ENCODE data around the gene SEPTIN5. TPM values are rescaled to one million over a fixed set of nuclear protein-coding genes. Genes with fewer than 3 reads are reported as not detected.

The SEPTIN5 gene
- total RNA-seq, 1 experiment from 2014 or later, result 36.0 TPM

GRCh38 chr22:19757140-19757984, 43.1 kb downstream of the SEPTIN5 start:
- Histone ChIP-seq H3K4me3 (ENCODE audit: insufficient read depth, low read depth, low read length) (peak overlapping the region; percentile 28), H3K27me3 (ENCODE audit: control insufficient read depth, insufficient read depth, low read length) (peaks cover 92% of the 10 kb centered on the region), H3K36me3 (replicated peaks; ENCODE audit: control insufficient read depth, insufficient read depth, low read length) (no peaks in the 10 kb centered on the region)
- DNase-seq, result peak; percentile 90

DNA sequence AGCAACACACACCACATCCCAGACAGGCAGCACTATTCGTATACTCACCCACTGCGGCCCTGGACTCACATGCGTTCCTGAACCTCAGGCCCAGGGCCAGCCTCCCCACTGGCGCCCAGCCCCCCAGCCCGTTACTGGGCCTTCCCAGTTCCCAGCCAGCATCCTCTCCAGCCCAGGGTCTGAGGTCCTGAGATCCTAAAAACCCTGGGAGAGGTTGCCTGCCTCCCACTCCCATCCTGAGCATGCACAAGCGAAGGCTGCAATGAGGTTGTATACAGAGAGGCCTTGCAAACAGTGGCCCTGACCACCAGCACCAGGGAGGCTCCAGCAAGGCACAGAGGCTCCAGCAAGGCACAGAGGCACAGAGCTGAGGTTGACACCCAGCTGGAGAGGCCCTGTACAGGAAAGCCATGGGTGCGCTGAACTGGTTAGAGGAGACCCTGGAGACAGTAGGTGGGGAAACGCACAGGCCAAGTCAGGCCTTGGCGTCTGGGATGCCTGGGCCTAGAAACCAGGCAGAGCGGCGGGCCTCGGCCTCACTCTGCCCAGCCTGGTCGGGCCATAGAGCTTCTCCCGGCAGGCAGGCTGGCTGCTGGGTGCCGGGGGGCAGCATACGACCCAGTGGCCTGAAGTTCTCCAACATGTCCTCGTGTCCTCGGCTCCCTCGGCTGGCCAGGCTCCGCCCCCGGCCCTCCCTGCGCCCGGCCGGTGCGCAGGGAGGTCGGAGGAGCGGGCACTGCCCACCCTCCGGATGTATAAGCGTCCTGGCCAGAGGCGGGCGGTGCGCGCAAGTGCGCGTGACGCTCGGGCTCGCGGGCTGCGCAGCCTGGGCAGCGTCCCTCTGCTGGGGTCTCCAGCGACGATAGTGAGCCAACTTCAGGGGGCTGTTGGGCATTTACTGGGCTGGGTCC, 43.9 kb downstream of the SEPTIN5 start:
- H3K27me3 ChIP-seq (ENCODE audit: control insufficient read depth, insufficient read depth, low read length), result peaks cover 96% of the 10 kb centered on the region
- DNase-seq, result peak; percentile 83
- H3K36me3 ChIP-seq (replicated peaks; ENCODE audit: control insufficient read depth, insufficient read depth, low read length), result no peaks in the 10 kb centered on the region
- no peak overlapping the region for H3K4me3 ChIP-seq (ENCODE audit: insufficient read depth, low read depth, low read length)

DNA sequence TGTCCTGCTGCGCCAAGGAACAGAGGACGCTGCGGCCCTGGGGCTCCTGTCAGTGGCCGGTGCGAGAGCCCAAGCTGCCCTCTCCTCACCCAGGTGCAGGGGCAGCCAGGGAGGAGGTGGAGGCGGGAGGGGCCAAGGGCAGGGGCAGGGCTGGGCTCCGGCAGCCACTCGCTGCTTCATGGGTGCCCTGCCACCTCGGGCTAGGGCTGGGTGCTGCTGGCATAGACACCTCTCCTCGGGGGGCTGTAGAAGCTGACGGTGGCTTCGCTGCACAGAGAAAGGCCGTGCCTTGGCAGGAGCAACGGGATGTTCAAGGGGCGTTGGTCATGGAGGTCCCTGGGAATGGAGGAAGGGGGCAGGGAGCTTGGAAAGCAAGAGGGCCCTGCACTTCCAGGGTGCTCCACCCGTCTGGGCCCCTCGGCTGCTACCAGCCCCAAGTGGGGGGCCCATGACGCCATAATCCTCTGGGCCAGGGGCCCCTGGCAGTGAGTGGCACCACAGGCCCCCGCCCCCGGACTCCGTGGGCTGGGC, 44.7 kb downstream of the SEPTIN5 start:
- no peak overlapping the region for H3K4me3 ChIP-seq (ENCODE audit: insufficient read depth, low read depth, low read length)
- H3K27me3 ChIP-seq (ENCODE audit: control insufficient read depth, insufficient read depth, low read length), result peaks cover 96% of the 10 kb centered on the region
- H3K36me3 ChIP-seq (replicated peaks; ENCODE audit: control insufficient read depth, insufficient read depth, low read length), result no peaks in the 10 kb centered on the region
- DNase-seq, result peak; percentile 83

DNA sequence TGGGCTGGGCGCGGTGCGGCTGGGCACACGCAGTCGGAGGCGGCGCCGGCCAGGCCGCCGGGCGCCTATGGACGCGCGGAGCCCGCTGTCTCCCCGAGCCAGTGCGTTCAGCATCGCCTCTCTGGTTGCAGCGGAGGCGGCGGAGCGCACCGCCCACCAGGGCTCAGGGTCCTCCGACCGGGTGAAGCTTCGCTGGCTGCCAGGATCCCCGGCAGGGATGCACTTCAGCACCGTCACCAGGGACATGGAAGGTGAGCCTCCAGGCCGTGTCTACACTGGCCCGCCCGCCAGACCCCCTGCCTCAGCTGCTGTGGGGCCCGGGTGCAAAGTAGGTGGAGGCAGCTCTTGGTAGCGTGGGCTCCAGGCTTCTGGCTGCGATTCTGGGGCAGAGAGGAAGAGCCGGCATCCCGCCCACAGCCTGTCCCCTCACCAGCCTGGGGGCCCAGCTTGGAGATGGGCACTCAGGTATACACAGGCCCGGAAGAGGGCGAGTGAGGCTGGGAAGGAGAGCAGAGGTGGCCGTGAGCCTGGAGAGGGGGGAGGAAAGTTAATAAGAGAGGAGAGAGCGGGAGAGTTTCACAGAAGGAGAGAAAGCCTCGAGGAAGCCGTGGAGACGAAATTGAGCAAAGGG, 45.2 kb downstream of the SEPTIN5 start:
- peak; percentile 83 for DNase-seq
- Histone ChIP-seq H3K27me3 (ENCODE audit: control insufficient read depth, insufficient read depth, low read length) (peaks cover 96% of the 10 kb centered on the region), H3K4me3 (ENCODE audit: insufficient read depth, low read depth, low read length) (no peak overlapping the region), H3K36me3 (replicated peaks; ENCODE audit: control insufficient read depth, insufficient read depth, low read length) (no peaks in the 10 kb centered on the region)

DNA sequence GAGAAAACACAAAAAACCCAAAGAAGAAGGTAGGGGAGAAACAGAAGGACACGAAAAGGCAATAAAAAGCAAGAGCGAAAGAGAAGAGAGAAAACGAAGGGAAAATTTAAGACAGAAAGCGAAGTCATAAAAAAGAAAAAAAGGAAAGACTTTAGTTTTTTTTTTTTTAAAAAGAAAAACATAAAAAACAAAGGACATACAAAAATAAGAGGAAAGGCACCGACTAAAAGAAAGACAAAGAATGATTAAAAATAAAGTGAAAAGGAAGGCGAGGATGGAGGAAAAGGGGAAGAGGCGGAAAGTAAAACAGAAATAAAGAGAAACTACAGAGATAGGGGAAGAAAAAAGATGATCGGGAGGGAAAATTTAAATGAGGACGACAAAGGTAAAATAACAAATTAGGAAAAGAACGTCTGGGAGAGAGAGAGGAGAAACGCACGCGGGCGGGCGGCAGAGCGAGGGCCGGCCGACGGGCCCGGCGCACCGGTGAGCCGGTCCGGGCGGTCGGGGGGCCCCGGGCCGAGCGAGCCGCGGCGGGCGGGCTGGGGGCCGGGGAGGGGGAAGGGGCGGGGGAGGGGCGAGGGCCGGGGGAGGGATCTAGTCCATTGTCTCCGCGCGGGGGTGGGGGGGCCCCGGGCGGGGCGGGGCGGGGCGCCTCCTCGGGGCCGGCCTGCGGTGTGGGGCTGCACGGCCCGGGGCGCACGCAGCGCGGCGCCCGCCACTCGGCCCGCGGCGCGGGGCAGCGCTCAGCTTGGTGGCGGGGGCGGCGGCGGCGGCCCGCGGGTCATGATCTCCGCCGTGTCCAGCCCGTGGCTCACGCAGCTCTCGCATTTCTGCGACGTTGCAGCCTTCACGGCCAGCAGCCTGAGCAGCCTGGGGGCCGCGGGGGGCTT, 46.0 kb downstream of the SEPTIN5 start, which contains the start of gene TBX1:
Gene TBX1 (plus strand): TSS at position 721 of the 893 bp plus-strand sequence. CDS start 66 bp downstream, at position 787.
- Histone ChIP-seq H3K27me3 (ENCODE audit: control insufficient read depth, insufficient read depth, low read length) (peaks cover 96% of the 10 kb centered on the region), H3K4me3 (ENCODE audit: insufficient read depth, low read depth, low read length) (peak within 1 kb of the TSS; percentile 42)
- DNase-seq, result peak; percentile 89

DNA sequence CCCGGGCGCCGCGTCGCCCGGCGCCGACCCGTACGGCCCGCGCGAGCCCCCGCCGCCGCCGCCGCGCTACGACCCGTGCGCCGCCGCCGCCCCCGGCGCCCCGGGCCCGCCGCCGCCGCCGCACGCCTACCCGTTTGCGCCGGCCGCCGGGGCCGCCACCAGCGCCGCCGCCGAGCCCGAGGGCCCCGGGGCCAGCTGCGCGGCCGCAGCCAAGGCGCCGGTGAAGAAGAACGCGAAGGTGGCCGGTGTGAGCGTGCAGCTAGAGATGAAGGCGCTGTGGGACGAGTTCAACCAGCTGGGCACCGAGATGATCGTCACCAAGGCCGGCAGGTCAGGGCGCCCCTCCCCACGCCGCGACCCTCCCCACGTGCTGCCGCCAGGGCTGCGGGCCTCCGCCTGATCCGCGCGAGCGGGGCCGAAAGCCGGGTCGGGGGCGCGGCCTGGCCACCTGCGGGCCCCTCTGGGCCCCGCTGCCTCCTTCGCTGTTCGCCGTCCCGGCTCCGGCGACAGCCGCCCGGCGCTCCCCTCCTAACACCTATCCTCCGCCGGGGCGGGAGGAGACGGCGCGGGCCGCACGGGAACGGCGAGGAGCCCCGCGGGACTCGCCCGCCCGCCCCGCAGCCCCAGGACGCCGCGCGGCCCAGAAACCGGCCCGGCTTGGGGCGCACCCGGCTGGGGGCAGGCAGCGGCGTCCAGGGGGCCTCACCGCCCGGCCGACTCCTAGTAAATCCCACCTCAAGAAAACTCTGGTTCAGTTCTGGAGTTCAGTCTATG, 46.8 kb downstream of the SEPTIN5 start:
- peak; percentile 89 for DNase-seq
- peak overlapping the region; percentile 42 for H3K4me3 ChIP-seq (ENCODE audit: insufficient read depth, low read depth, low read length)
- no peaks in the 10 kb centered on the region for H3K36me3 ChIP-seq (replicated peaks; ENCODE audit: control insufficient read depth, insufficient read depth, low read length)
- peaks cover 95% of the 10 kb centered on the region for H3K27me3 ChIP-seq (ENCODE audit: control insufficient read depth, insufficient read depth, low read length)

More for the DNA sequence above, 46.0 kb downstream of the SEPTIN5 start, which contains the start of gene TBX1:
- H3K36me3 ChIP-seq (replicated peaks; ENCODE audit: control insufficient read depth, insufficient read depth, low read length), result no peaks in the 10 kb centered on the region

DNA sequence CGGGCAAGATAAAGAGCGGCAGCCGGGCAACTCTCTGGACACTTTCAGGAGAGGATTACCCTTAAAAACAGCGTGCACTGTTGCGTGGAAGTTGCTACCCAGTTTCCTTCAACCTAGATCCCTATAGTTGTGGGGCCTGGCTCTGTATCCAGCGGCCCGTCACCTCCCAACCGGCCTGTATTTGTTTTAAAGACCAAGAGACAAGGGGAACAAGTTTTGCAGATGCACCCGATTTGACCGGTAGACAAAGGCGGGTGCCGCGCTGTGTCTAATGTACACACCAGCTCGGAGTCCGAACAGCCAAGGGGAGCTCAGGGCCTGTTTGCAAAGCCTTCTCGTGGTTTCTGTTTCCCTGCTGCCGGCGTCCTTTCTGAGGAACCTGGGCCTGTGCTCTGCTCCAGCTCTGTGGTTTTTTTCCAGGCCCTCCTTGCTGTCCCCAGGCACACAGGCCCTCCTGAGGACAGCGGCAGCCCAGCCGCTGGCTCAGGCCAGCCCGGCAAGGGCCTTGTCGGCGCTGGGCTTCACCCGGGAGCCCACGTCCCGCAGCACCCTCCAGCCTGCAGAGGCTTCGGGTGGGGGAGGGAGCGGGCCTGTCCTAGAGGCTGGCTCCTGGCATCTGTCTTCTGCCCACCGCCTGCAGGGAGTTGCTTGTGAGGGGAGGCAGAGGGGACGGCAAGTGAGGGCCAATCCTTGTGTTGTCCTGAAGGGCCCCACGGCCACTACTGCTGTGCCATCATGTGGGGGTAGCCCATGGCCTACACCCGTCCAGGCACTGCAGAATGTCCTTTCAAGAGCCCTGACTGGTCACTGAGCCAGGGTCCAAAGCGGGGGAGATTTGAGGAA, 47.6 kb downstream of the SEPTIN5 start:
- H3K36me3 ChIP-seq (replicated peaks; ENCODE audit: control insufficient read depth, insufficient read depth, low read length), result no peaks in the 10 kb centered on the region
- H3K4me3 ChIP-seq (ENCODE audit: insufficient read depth, low read depth, low read length), result peak overlapping the region; percentile 28; the same call in 1 of the 2 replicates
- peak; percentile 82 for DNase-seq
- H3K27me3 ChIP-seq (ENCODE audit: control insufficient read depth, insufficient read depth, low read length), result peaks cover 95% of the 10 kb centered on the region

GRCh38 chr22:19762568-19763457, 48.5 kb downstream of the SEPTIN5 start:
- Histone ChIP-seq H3K27me3 (ENCODE audit: control insufficient read depth, insufficient read depth, low read length) (peaks cover 95% of the 10 kb centered on the region), H3K36me3 (replicated peaks; ENCODE audit: control insufficient read depth, insufficient read depth, low read length) (no peaks in the 10 kb centered on the region), H3K4me3 (ENCODE audit: insufficient read depth, low read depth, low read length) (no peak overlapping the region; the same call in 1 of the 2 replicates)
- no peak for DNase-seq

DNA sequence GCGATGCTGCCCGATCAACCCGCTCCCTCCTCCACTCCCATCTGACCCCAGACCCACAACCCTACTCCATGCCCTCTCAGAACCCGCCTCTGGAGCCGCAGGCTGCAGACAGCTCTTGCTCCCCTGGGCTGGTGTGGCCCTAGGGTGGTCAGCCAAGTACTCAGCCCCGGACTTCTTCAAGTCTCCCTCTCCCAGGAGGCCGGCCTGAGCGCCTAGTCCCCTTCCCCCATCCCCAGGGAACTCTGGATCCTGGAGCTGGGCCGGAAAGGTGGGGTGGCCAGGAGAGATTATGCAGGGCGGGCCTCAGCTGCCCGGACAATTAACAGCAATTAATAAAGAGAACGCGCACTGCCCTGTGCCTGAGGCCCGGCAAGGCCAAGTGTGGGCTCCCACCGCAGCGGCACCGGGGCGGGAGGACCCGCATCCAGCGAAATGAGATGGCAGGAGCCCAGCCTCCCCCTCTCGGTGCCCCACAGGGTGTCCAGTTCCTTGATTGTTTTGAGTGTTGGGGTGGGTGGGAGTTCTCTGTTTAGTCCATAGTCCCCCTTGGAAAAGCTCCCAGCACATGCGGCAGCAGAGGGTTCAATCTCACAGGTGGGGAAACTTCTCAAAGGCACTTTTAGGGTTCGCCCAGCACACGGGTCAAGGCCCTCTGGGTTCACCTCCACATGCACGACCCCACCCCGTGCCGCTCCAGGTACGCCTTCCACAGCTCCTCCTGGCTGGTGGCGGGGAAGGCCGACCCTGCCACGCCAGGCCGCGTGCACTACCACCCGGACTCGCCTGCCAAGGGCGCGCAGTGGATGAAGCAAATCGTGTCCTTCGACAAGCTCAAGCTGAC, 49.4 kb downstream of the SEPTIN5 start:
- DNase-seq, result peak; percentile 77
- H3K27me3 ChIP-seq (ENCODE audit: control insufficient read depth, insufficient read depth, low read length), result peaks cover 95% of the 10 kb centered on the region
- no peak overlapping the region; the same call in 1 of the 2 replicates for H3K4me3 ChIP-seq (ENCODE audit: insufficient read depth, low read depth, low read length)
- no peaks in the 10 kb centered on the region for H3K36me3 ChIP-seq (replicated peaks; ENCODE audit: control insufficient read depth, insufficient read depth, low read length)

GRCh38 chr22:19764299-19764593, 49.9 kb downstream of the SEPTIN5 start:
- H3K4me3 ChIP-seq (ENCODE audit: insufficient read depth, low read depth, low read length), result no peak overlapping the region
- H3K27me3 ChIP-seq (ENCODE audit: control insufficient read depth, insufficient read depth, low read length), result peaks cover 90% of the 10 kb centered on the region
- no peaks in the 10 kb centered on the region for H3K36me3 ChIP-seq (replicated peaks; ENCODE audit: control insufficient read depth, insufficient read depth, low read length)
- DNase-seq, result no peak
